GM15510 (cell line): ENCODE data around the gene CDC37.

Source experiments
- POLR2A ChIP-seq: IDR thresholded peaks from 3 replicates; pipeline ENCODE4 v1.6.1; 2011; ENCODE audit warnings: borderline replicate concordance; ENCODE audit not compliant: insufficient read length; ENCODE audit errors: extremely low read depth

CDC37 gene

GRCh38 chr19:10380313-10381102, 22.8 kb downstream of the CDC37 start, which contains the start of gene TYK2:
Gene TYK2, minus strand, starts transcription at chr19:10380572. Its CDS starts 2,166 bp downstream, at chr19:10378406.
- TF ChIP-seq POLR2A: peak; percentile 79

- TF ChIP-seq POLR2A: no peak
These were observed 23.4 kb downstream of the CDC37 start for GRCh38 chr19:10379880-10380312.

- TF ChIP-seq POLR2A: no peak
These were observed 25.2 kb downstream of the CDC37 start for GRCh38 chr19:10378124-10378523.

- no peak for TF ChIP-seq POLR2A
These were observed 28.4 kb downstream of the CDC37 start for GRCh38 chr19:10374931-10375330.

GRCh38 chr19:10372690-10373089, 30.7 kb downstream of the CDC37 start:
- TF ChIP-seq POLR2A: no peak

- TF ChIP-seq POLR2A: no peak
These were observed 35.1 kb downstream of the CDC37 start for GRCh38 chr19:10368101-10368803.

- no peak for TF ChIP-seq POLR2A
These were observed 37.8 kb downstream of the CDC37 start for GRCh38 chr19:10365518-10365917.

GRCh38 chr19:10364644-10365043, 38.7 kb downstream of the CDC37 start:
- TF ChIP-seq POLR2A: no peak

GRCh38 chr19:10363789-10364281, 39.5 kb downstream of the CDC37 start:
- no peak for TF ChIP-seq POLR2A

GRCh38 chr19:10362259-10362658, 41.1 kb downstream of the CDC37 start:
- TF ChIP-seq POLR2A: no peak

- TF ChIP-seq POLR2A: no peak
These were observed 41.8 kb downstream of the CDC37 start for GRCh38 chr19:10361569-10362011.

- no peak for TF ChIP-seq POLR2A
These were observed 46.9 kb downstream of the CDC37 start for GRCh38 chr19:10356431-10356830.

- no peak for TF ChIP-seq POLR2A
These were observed 49.5 kb downstream of the CDC37 start for GRCh38 chr19:10353793-10354391.

- TF ChIP-seq POLR2A: no peak
These were observed 50.3 kb downstream of the CDC37 start for GRCh38 chr19:10352764-10353671.
